HG02852 (cell line): Measurements from ENCODE around the gene RBMS1.
A peak's percentile ranks its signal among the peaks of the same experiment; 100 is the strongest.

Source experiments
- ATAC-seq: cut with Tn5 transposase; IDR thresholded peaks from one replicate; pipeline ENCODE4 v1.9.1; 2021; ENCODE audit warnings: mild to moderate bottlenecking, moderate library complexity; ENCODE audit not compliant: unreplicated experiment

The RBMS1 gene

DNA sequence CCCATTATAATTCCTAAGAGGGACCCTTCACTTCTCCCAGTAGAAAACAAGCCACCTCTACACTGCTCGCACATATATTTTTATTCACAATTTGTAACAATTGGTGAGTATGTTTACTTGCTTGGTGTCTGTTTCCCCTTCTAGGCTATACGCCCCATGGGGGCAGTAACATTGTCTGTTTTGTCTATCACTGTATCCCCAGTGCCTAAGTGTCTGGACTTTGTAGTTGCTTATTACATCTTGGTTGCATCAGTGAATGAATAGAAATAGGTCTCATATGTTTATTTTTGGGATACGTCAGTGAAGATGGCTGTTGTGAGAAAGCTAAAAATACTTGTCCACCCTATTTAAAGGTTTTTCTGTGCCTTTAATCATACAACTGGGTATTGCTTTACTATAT lies 206.1 kb downstream of the RBMS1 start:
- ATAC-seq = no peak

DNA sequence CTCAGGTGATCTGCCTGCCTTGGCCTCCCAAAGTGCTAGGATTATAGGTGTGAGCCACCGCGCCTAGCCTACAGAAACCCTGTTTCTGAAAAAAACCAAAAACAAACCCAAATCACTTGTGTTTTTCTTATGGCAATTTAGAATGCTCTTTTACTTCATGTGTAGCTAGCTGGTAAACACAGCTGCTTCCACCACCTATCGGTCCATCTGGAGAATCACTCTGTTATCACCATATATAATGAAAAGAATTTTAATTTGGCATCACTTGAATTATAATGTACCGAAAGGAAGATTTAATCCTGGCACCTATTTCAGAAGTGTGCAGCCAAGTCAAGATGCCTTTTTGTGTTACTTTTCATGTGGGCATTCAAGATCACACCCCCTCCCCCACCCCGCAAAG lies 207.1 kb downstream of the RBMS1 start:
- ATAC-seq = no peak

DNA sequence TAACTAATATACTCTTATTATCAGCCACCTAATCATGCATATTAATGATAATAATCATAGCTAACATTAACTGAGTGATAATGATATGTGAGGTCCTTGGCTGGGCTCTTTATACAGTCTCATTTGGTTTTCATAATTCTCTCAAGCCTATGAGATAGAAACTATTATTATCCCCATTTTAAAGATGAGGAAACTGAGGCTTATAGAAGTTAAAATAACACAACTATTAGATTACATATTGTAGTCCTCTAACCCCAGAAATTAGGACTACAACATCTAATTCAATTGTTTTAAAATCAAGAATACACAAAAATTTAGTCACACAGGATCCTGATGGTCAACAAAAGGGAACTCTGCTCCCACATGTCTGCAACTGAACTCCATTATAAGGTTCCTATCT lies 209.9 kb downstream of the RBMS1 start:
- ATAC-seq = no peak

DNA sequence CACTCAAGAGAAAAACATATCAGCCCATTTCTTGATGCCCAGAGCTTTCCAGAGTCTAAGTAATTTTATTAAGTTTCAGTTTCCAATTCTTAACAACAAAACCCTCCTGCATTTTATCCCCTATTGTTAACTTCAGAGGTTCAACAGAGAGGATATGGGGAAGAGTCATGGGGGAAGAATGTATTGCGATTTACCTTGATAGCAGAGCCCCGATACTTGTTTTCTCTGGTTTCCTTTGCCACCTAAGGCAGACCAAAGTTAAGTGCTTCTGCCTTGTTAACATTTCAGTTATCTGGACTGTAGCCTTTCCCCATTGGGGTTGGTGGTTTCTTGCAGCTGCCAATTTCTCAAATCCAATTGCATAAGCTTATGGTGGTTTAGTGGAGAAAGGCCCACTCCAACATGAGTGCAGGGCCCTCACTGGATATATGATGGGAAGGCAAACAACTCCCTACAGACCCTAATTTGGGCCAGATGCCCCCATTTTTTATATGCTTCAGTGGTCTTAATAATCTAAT lies 211.5 kb downstream of the RBMS1 start:
- ATAC-seq = no peak

DNA sequence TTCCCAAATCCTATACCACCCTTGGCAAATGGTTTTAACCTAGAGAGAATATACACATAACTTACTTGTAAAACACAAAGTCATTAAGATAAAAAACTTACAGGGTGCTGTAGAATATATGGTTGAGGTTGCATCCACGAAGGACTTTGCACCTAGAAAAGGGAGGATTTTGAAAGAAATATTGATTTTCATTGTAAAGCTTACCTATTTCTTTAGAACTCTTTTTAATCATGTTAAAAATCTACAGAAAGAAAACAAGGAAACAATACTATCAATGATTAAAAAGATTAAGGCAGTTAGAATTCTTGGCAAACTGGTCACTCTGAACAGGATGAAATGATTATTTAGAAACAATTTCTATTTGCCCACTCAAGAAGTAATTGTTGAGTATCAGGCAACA lies 212.4 kb downstream of the RBMS1 start:
- no peak for ATAC-seq

DNA sequence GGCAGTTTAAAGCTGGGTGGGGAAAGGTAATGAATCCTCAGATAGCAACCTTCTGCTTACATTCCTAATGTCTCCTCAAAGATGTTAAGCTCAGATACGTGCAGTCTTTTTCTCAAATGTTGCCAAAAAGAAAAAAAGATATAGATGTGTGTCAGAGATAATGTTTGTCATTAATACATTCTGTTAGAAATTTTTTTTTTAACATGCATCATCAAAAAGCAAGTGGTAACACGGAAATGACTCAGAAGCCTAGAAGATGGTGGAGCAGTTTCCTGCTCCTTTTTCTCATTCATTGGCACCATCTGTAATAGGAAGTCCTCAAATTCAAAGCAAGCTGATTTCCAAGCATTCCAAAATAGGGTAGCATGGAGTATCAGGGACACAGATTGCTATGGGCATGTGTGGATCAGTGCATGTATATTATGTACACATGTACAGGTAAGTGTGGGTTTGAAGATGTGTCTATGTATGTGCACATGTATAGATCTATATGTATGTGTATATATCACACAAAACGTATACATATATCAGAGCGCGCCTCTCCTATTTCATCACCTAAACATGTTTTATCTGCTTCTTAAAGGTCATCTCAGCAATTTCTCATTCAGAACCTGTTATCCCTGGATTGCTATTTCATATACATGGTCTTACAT lies 213.7 kb downstream of the RBMS1 start:
- ATAC-seq = no peak

DNA sequence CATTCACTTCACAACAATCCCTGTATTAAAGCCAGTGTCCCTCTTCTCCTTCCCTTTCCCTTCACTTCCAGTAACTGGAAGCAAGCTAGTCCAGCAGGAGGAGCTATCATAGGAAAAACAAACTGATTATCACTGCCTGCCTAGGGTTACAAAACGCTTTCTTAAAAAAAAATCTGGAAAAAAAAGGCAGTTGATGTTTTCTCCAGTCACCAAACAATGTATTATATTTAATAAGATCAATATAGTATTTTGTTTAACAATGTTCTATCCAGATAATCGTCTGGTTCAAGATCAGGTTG lies 214.8 kb downstream of the RBMS1 start:
- no peak for ATAC-seq

DNA sequence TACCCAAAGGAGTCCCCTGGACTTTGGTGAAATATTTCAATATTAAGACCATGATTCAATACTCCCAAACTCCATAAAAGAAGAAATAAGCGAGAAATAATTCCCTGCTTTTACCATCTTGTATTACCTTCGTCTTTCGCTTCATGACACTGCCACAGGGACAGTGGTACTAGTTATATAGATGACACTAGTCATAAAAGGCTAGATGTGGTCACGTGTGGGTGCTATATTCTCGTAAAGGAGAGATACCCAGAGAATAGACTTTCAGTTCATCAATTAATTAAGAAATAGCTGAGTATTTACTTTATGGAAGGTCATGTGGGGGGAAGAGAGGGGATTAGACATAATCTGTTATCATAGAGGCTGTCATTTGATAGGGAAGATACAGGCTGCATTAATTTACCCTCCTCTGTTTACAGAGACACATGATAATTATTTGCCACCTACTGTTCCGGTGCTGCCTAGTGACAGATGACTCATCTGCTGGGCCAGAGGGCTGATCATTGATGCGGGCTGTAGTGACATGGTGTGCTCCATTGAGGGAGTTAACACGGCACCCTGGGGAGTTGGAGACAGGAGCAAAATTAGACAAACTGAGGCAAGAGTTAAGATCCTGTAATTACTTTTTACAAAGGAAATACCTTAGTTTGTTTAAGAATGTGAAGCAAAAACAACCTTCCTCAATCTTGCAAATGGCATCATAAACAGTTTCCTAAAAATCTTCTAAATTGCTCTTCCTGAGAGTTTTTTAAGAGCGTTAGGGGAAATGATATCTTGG lies 215.3 kb downstream of the RBMS1 start:
- peak; percentile 86 for ATAC-seq

DNA sequence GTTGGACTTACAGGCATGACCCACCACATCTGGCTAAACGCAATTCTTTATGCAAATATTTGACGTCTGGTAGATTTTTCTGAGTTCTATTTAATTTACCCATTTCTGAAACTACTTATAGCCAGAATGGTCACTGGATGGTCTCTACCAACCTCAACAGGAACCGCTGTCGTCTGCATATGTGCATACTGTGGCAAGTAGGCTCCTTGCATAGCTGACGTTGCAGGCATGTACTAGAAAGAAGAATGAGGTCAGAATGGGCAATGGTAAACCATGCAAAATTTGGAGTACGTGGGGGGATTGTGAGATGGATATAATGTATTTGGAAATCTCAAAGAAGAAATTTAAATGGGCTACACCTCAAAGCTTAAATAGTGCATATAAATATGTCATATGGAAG lies 216.5 kb downstream of the RBMS1 start:
- ATAC-seq = no peak

DNA sequence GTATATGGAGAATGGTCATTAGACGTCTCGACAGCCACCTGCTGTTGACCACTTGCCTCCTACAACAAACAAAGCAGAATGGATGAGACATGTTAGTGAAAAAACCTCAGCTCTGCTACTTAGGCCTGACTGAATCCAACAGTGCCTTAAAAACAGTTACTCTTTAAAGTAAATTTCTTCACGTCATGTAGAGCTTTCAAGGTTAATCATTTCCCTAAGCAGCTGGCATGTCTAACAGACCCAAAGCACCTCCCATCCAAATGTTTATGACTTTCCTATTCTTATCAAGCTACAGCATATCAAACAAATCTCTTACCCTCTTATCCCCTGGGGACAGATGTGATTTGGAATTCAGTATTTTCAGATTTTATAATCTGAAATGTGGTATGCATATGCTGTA lies 218.0 kb downstream of the RBMS1 start:
- ATAC-seq = no peak

DNA sequence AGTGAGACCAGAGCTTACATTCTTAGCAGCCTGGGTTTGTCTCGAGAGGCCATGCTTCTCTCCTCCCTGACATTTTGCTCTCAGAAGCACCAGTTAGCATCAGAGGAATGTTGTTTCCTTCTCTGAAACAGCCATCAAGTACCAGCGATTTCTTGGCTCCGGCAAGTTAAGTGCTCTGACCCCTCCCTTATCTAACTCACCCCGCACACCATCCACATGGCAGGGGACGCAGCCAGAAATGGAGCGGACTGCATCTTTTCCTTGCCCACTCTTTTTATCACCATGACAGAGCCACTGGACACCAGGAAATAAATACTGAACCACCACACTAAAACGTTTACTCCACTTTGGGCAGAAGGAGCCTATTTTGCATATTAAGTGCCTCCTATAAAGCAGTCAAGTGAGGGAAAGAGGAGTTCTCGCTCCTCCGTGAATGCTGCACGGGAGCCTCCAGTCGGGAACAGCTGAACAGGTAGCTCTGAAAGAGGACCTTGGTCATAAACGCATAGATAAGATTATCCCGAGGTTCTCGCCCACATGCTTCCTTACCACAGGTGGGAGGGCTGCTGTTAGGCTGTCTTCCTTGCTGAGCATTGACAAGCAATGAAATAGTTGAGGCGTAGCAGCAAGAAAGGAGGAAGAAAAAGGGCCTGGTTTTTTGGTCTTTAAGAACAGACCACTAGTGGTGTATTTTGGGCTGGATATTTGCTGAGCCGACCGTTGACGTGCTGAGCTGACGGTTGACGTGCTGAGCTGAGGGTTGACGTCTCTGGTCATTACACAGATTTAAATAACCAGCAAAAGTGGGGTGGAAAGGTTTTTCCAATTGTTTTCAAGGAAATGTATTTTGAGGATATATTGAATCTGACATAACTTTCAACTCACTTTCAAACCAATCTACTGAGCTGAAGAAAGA lies 222.2 kb downstream of the RBMS1 start:
- ATAC-seq = no peak

DNA sequence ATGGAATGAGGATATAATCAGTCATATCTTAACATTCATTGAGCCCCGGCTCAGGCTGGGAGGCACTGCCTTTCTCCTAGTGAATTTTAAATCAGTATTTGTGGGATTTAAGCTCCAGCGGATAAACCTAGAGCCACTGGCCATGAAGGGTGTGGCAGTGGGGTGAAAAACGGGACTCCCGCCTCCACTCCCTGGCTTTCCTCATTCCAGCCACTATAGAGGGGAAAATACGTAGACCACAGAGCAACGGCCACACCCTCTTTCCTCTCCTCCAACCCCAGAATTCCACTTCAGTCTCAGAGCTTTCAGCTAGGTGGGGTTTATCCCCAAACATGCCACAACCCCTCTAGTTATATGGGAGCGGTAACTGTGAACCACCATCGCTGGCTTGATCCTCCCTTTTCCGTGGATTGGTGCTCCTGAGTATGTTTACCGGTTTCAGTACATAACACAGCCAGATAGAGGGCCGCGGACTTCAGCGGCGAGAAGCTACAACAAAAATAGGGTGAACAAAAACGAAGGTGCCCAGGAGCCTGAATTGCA lies 223.0 kb downstream of the RBMS1 start:
- ATAC-seq = no peak

DNA sequence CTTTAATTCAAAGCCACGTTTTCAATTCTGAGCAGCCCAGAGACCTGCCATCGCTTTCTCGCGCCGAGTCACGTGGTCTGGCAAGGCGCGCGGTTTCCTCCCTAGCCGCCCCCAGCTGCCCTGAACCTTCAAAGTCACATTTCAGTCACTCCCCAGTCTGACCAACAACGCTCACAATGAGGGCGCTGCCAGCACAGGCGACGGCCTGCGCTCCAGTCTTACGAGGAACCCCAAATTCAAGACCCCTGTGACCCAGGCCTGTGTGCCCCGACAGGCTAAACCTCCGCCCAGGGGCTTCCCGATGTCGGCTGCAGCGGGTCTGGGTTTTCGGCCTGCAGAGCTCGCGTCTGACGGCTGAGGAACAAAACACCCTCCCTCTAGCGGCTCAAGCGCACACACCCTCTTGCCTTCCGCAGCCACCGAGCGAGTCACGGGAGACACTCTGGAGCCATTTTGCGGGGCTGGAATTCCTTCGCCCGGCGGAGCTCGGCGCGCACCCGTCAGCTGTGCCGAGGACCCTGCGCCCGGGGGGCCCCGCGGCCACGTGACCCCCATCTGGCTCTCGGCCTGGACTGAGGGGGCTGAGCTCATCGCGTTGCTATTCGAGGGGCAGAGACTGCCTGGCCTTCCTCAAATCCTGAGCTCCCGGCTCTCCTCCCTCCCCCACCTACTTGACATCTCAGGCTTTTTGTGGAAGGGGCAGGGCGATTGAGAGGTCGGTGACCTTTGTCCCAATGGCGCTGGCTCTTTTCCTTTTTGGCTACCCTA lies 223.6 kb downstream of the RBMS1 start:
- peak; percentile 89 for ATAC-seq

DNA sequence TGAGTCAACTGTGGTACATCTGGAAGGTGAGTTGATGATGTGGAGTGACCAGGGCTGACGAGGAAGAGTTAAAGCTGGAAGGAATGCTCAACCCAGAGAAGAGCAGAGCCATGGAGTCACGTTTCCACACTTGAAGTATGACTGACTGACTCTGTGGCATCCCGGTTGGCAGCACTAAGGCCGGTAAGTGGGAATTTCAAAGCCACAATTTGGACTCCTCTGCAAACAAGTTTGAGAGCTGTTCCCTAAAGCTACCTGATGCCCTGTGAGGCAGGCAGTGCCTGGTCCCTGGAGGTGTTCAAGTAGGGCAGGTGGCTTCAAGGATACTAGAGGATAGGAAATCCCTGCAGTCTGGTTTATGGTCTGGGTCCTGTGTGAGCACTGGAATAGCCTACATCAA lies 224.2 kb downstream of the RBMS1 start:
- ATAC-seq = no peak

DNA sequence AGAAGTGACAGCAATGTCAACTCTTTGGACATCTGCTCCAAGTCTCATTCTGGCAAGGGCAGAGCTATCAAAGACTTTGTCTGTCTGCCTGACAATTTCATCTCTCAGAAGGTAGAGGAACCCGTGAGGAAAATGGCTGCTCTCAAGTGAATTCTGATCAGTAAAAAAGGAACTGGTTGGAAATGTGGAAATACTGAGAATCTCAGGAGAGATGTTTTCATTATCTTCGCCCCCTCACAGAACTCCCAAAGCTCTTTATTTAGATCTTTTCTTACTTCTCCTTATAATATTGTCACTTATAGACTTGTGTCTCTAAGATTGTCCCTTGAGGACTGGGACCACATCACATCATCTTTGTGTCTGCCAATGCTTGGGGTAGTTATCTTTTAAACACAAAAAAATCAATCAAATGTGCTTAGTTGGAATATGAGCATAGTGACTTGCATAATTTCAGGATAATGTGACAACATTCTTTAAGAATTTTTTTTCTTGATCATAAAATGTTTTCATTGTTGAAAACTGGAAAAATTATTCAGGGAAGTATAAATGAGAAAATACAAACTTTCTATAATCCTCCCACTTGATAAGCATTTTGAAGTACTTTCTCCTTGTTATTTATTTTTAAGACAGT lies 225.3 kb downstream of the RBMS1 start:
- no peak for ATAC-seq

DNA sequence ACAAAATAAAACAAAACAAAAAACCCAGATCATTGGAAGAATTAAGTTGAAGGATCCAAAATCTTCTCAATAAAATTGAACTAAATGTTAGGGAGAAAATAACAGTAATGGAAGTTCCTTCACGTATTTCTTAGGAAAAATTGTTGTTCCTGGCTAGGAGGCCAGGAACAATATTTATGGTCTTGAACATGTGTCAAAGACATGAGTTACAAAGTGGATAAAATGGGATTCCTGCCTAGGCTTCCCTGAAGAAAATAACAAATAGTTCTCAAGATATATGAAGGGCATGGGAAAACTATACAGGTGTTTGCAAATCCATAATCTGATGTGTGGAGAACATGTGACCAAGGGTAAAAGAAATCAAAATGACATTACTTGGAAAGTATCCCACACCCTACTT lies 225.9 kb downstream of the RBMS1 start:
- ATAC-seq = no peak

DNA sequence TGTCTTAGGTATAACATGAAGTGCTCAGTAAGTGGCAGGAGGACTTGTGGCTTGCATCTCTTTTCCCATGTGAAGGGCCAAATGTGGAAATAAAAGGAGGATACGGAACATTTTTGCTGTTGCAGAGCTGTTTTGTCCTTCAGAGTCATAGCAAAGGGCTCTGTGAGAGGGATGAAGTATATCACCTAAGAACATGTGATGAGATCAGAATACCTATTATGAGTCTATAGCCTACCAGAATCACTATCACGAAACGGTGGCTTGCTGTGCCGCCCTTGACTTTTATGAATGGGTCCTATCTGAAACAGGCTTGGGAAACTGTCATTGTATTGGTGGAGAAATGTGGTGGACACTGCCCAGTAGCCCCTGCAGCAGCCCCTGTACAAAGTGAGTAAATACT lies 226.6 kb downstream of the RBMS1 start:
- no peak for ATAC-seq

DNA sequence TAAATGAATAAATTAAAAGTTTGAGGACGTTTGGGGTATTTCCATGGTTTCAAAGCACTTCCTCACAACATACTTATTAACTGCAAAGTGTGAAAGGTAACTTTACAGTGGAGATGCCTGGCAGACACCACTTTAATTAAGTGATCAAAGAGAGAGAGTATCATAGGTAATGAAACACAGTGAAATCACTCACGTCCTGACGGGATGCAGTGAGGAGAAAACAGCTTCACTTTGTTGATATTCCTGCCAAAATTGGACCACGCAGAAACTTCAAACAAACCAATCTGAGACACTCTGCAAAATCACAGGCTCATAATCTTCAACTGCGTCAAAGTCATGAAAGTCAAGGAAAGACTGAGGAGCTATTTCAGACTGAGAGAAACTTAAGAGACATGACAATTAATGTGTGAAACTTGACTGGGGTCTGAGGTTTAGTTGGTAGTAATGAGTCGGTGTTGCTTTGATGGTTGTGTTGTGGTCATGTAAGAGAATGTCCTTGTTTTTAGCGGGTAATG lies 227.5 kb downstream of the RBMS1 start:
- ATAC-seq = no peak

DNA sequence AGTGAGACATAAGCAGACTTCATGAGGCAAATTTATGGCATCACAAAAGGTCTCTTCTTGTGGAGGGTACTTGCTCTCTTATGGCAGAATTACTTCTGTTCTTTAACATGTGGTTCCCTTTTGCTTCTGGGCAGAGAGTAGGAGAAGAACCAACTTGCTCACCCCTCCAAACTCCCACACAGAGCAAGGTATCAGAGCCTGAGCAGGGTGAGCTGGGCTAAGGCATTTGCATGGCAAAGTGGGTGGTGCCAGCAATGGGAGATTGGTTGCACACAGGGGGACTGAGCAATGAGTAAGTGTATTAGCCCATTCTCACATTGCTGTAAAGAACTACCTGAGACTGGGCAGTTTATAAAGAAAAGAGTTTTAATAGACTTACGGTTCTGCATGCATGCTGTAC lies 229.3 kb downstream of the RBMS1 start:
- no peak for ATAC-seq

DNA sequence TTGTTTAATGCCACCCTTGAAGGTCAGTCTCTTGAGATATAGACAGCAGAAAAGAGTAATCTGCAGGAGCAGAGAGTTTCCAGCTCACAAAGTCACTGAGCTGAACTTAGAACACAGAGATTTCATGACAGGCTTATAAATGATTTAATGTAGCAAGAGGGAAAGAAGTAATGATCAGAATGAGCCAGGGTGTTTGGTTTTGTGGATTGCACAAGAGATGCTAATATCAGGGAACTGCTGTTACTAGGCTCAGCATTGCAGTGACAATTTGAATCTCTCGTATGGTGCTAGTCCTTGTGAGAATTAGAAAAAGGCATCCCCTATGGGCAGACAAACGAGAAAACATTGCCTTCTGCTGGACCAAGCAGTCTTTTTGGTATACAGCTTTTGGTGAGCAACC lies 231.9 kb downstream of the RBMS1 start:
- no peak for ATAC-seq
